HL-60/S4 treated with retinoic acid at 250 ng/mL for 4 days and 3 days (cell line): ENCODE measurements around the gene ISOC1.

Experiments
- in situ Hi-C: fragments of 300-500 bp; cut with MboI; formaldehyde crosslinking; loops from 2 replicates; pipeline ENCODE4 v1.7.0; 2022; ENCODE audit warnings: low sequenced_read_pairs

ISOC1 gene

DNA sequence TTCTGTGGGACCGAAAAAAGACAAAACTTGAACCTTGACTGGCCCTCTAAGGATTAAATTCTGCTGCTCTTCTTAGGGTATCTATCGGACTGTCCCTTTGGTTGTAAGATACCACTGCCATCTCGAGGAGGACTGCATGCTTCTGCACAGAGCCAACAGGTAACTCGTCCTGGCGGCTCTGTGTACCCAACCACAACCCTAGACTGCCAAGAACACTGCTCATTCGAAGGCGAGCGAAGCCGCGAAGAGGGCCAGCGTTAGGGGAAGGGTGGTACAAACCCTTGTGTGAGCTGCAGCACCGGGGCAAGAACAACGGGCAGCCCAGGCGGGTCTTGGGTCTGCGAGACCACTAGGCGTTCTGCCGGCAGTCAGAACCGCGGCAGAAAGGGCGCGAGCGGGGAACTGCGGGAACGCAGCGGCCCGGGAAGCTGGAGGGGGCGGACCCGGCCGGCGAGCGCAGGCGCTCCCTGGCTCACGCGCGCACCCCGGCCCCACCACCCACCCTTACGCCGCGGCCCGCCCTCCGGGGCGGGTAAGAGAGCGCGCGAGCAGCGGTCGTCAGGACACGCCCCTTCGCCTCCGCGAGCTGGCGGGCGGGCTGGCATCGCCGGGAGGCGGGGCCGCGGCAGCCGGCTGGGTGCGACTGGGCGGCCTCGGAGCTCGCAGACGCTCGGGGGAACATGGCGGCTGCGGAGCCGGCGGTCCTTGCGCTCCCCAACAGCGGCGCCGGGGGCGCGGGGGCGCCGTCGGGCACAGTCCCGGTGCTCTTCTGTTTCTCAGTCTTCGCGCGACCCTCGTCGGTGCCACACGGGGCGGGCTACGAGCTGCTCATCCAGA, at the start of gene ISOC1:
Gene ISOC1 (plus strand): TSS at position 663 of the 837 bp plus-strand sequence. CDS start 18 bp downstream, at position 681.
- in situ Hi-C loops = no loop called here

DNA sequence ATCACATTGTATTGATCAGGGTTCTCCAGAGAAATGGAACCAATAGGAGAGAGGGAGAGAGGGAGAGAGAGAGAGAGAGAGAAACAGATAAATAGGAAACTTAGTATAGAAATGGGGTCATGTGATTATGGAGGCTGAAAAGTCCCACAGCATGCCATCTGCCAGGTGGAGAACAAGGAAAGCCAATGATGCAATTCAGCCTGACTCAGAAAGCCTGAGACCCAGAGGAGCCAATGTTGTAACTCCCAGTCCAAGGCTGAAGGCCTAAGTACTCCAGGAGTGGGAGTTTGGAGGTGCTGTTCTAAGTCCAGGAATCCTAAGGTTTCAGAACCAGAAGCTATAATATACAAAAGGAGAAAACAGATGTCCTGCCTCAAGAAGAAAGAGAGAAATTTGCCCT, 48.4 kb upstream of the ISOC1 start:
- in situ Hi-C loops = no loop called here

DNA sequence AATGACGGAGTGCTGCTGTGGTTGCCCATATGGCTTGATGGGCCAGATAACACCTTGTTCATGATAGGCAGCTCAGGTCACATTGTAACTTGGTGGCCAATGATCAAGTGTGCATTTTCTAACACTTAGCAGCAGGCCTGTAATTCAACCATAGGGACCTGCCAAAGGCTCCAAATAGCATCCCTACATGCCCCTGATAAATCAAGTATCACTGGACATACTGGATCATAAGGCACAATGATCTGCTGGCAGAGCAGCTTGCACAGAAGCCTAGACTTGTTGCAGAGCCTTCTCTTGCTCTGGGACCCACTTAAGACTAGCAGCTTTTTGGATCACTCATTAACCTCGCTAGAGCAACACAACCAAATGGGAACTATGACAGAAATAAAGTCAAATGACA, 46.0 kb upstream of the ISOC1 start:
- in situ Hi-C loops = no loop called here

DNA sequence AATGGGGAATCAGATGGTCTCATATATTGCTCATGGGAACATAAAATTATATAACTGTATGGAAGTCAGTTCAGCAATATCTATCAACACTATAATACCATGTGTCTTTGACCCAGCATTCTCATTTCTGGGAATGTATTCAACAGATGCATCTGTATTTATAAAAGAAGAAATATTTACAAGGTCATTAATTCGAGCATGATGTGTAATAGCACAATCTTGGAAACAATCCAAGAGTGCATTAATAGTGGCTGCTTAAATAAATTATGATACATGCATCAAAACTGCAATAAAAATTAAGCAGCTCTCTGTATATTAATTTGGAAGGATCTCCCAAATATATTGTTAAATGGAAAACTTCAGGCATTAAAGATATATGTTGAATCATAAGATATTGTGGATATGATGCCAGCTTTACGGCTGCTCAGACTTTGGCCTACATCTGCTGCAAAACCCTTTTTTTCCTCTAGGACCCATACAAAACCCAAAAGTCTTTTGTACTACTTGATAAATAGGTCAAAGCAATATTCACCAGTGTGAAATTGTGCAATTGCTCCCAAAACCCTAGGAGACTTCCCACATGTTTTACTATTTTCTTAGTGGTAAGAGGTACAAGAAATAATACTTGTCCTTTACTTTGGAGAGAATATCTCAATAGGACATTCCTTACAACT, 45.3 kb upstream of the ISOC1 start:
- in situ Hi-C loops = no loop called here

DNA sequence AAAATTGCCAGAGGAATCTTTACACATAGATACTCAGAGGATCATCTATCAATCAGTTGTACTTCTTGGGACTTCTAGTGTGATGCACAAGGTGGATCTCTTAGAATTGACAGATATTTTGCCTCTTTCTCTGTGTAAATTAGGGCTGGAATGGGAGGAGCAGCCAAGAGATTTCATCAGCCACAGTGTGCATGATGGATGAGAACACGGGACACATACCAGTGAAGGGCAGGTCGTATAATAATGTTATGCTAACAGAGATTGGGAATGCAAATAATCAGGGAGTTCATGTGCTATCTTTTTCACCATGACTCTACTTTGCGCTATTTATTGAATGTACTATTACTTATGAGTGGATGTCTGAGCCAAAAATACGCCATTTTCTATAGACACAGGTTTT, 43.3 kb upstream of the ISOC1 start:
- in situ Hi-C loops = no loop called here

DNA sequence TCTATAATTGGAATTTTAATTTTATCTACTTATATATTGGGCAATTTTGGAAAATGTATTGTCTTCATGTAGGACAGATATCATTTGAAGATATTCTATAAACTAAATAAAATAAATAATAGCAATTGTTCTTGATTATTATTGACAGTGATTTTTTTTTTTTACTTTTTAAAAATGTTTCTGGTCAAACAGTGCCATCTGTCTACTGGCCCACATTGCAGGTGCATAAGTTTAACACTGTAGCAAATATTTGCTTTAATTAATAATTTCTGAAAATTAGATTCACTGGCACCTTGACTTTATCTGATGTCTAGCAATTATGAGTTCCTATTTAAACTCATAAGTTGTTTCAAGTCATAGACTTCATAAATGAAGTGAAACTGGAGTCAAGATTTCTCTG, 41.1 kb upstream of the ISOC1 start:
- in situ Hi-C loops = no loop called here

DNA sequence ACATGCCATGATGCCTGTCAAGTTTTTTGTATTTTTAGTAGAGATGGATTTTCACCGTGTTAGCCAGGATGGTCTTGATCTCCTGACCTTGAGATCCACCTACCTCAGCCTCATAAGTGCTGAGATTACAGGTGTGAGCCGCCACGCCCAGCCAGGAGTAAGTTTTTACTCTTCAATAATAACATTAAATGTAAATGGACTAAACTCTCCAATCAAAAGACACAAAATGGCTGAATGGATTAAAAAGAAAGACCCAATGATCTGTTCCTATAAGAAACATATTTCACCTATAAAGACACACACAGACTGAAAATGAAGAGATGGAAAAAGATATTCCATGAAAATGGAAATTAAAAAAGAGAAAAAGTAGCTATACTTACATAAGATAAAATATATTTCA, 37.2 kb upstream of the ISOC1 start:
- in situ Hi-C loops = no loop called here

DNA sequence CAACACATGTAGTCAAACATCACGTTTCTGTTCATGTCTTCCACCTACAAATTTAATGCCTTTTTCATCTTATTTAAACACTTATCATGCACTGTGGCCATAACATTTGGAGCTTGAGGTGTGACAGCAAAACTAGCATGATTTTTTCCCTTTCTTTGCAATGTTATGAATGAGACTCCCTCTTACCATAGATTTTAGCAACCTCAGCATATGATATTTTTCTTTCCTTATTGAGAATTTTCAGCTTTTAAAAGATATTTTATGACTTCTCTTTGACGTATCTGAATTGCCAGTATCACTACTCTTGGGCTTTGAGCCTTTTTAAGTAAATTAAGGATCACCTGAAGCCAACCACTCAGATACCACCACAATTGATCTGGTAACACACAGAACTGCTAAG, 32.7 kb upstream of the ISOC1 start:
- in situ Hi-C loops = no loop called here

DNA sequence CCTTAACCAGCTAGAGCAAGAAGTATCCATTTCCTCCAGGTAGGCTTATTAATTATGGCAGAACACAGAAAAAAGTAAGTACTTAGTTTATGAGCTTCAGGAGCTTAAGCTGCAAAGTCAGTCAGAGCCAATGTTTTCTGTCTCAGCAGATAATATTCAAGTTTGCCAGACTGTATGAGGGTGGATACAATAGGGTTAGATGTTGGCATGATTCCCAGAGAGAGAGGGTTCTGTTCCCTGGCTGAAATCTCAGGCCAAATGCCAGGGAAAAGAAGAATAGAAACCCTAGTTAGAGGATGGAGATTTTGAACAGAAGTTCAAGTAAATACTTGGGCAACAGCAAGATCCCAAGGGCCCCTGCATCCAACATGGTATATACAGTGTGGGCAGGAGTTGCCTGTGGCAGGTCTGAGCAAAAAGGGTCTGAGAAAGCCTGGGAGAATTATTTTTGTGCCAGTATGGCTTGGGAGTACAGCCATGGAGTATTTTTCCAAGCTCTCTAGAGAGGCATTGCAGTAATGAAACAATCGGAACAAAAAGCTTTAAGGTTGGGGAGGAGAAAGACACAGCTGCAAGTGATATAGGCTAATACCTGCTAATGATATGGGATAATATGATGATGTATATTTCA, 31.0 kb upstream of the ISOC1 start:
- in situ Hi-C loops = no loop called here

DNA sequence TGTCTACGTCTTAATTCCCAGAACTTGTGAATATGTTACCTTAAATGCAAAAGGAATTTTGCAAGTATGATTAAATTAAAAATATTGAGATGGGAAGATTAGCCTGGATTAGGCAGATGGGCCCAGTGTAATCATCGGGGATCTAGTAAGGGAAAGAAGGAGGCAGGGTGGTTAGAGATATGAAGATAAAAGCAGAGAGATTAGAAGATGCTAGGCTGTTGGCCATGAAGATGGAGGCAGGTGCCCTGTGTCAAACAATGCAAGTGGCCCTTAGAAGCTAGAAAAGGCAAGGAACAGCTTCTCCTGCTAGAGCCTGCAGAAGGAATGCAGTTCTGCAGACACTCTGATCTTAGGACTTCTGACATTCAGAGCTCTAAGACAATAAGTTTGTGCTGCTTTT, 28.8 kb upstream of the ISOC1 start:
- in situ Hi-C loops = no loop called here

DNA sequence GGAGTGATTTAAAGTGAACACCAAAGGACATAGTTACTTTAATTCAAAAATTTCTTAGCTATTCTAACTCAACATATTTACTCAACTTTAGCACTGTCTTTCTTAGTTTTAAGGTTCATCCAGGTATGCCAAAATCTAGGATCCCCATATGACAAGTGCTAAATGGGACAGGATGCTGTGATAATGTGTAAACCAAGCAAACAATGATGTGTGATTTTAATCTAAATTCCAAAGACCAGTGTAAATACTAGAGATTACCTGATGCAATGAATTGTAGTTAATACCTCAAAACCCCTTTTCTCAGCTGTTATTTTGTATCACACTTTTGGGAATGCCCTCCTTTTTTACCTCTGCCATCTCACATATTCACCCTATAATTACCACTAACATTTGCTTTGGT, 26.8 kb upstream of the ISOC1 start:
- in situ Hi-C loops = no loop called here

DNA sequence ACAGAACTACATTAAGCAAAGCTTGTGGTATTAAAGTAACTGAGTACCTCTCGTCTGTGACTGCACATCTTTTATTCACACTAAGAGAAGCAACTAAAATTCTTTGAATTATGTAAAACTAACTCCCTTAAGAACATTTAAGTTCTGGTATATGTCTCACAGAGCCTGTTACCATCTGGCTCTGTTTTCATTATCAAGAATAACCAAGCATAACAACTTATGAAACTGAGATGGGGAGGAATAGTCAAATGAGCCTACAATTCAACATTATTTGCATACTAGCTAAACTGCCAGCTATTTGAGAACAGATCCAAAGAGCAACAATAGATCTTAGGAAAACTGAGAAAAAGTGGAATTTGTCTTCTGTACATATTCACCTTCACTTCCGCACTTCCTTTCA, 25.3 kb upstream of the ISOC1 start:
- in situ Hi-C loops = no loop called here

DNA sequence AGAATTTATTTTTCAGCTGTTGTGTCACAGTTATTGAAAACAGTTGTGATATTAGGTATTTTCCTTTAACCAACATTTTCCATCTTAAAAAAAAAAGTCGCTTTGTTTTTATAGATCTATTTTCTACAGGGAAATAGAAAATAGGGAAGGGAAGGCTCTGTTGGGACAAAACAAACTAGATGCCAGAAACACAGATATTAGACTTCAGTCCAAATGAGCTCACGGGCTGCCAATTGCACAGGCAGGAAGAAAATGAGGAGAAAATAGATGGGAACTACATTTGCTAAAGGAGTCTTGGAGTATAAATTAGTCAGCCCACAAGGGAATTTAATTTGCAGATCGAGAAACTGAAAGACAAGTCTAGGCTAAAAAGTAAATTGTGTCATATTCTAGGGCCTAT, 21.4 kb upstream of the ISOC1 start:
- in situ Hi-C loops = no loop called here

DNA sequence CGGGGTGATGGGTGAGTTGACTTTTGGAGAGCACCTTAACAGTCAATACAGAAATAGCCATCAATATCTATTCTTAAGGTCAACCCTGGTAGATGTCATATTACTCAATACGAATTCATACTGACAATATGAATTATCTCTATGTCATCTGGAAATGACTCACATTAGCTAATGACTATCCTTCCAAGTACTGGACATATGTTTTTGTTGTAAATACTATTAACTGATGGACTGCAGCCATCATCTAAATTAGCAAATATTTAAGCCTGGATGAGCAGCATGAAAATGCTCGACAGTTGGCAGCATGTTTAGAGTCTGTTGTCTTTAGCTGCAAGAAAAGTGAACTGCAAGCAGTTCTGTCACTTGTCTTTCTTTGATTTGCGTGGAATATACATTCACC, 19.6 kb upstream of the ISOC1 start:
- in situ Hi-C loops = no loop called here

DNA sequence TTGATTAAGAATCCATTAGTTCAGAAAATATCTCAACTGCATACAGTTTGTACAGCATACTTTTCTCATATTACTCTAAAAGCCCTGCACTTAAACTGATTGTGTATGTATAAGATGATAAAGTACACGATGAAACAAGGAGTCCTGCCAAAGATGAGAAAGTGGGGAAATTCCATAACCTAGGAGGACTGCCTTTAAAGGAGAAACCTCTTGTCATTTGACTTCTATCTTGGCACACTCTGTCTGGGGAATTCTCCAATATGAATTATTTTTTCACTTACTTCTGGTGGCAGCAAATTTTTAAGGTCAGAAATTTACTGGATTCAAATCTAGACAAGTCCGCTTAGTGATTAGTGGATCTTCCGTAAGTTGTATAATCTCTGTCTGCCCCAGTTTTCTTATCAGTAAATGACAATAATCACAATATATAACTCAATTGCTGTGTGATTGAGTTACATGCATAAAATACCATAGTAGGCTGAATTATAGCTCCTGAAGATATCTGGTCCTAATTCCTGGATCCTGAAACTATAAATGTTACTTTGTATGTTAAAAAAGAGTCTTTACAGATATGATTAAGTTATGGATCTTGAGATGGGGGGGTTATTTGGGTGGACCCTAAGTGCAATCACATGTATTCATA, 17.0 kb upstream of the ISOC1 start:
- in situ Hi-C loops = no loop called here

DNA sequence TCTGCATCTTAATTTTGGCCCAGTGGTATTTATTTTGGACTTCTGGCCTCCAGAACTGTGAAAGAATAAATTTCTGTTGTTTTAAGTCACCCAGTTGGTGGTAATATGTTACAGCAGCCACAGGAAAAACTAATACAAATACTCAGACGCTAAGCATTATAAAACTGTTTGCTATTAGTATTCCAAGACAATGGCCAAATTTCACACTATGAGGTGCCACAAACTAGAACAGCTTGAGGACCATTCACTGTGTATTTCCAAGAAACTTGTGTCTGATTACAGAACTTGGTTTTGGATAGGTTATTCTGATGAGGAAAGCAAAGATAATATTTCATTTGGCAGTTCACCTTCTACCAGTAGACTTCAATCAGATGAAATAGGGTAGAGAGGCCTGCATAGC, 16.3 kb upstream of the ISOC1 start:
- in situ Hi-C loops = no loop called here

DNA sequence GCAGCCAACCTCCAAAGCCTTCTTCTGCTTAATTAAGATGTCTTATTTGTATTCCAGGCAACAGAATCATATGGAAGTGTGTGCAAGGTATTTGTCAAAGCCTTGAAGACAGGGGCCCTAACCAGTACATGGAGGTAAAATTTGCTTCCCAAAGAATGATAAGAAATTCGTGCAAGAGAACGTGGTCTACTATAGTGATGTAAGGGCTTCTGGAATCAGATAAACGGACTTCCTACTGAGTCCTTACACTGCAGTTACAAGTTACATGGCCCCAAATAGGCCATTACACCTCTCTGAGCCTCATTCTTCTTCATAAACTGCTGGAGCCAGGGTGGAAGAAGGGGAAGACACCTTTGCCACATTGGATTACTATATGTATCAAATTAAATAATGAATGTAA, 15.9 kb upstream of the ISOC1 start:
- in situ Hi-C loops = no loop called here

DNA sequence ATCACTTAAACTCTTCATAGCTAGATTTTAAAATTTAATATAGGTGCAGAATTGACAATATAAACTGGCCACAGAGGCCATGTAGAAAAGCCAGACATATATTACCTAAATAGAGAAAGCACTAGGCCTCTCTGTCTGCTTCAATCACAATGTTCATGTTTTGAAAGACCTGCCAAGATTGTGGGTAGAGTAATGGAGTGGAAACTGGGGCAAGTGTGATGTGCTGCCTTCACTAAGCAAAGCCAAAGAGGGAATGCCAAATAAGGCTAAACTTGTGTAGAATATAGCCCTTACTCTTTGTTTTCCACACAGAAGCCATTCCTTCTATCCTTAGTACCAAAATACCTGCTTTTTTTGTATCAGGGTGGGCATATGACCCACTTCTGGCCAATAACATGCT, 15.1 kb upstream of the ISOC1 start:
- in situ Hi-C loops = no loop called here

DNA sequence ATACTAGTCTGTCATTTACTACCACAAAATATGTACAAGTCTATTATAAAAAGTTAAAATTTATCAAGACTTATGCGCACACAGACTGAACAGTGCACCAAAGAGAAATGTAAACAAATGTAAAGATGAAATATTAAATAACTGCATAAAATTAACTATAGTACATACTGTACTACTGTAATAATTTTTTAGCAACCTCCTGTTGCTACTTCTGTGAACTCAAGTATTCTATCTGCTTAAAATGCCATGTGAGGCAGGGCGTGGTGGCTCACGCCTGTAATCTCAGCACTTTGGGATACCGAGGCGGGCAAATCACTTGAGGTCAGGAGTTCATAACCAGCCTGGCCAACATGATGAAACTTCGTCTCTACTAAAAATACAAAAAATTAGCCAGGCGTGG, 13.8 kb upstream of the ISOC1 start:
- in situ Hi-C loops = no loop called here

DNA sequence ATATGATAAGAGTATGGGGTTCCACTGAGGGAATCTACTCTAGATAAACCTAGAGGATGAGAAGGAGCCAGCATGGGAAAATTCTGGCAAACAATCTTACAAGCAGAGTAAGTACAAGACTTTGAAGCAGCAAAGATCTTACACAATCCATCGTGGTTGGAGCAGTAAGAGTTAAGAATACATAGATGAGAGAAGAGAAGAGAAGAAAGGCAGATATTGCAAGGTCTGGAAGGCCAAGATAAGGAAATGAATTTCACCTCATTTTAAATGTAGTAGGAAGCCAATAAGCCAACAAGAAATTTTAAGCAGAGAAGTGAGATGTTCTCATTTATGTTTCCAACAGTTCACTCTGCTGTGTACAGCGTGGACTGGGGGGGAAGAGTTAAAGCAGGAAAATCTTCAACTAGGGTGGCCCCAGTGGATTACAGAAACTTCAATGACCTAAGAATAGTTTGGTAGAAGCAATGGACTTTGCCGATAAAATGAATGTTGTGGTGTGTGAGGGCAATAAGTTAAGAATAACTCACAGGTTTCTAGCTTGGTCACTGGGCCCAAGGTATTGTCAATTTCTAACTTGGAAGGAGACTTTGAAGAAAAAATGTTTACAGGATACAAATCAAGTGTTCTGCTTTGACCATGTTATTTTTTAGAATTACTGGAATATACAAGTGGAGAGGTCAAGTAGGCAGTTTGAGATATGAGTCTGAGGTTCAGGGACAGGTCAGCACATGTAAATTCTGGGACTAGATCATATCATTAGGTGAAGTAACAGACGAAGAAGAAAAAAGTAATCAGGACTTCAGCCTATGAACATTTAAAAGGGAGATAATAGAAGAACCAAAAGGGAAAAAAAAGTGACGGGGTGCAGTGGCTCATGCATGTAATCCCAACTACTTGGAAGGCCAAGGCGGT, 12.1 kb upstream of the ISOC1 start:
- in situ Hi-C loops = no loop called here
